K562 (cell line): ENCODE measurements around the gene SMC1A. TPM values are rescaled to one million over a fixed set of nuclear protein-coding genes. Genes with fewer than 3 reads are reported as not detected.
A peak's percentile ranks its signal among the peaks of the same experiment; 100 is the strongest.

Experiments
- CBFA2T3 ChIP-seq: fragments of 450-650 bp; IDR thresholded peaks from 2 replicates; pipeline ENCODE4 v1.6.1; 2017
- CC2D1A ChIP-seq: fragments of 450-650 bp; IDR thresholded peaks from 2 replicates; pipeline ENCODE4 v1.6.1; 2017; ENCODE audit warnings: mild to moderate bottlenecking
- FOSL1 ChIP-seq: fragments of 200-800 bp; sonication (Bioruptor generic); conservative IDR thresholded peaks from 2 replicates; pipeline ENCODE4 v1.6.1; 2016; ENCODE audit warnings: missing genetic modification characterization, missing compliant biosample characterization
- HMG20B ChIP-seq: fragments of 250-450 bp; sonication (Bioruptor Pico); IDR thresholded peaks from 2 replicates; pipeline ENCODE4 v1.5.0; 2021; ENCODE audit warnings: mild to moderate bottlenecking
- HMGN3 ChIP-seq: IDR thresholded peaks from 2 replicates; pipeline ENCODE4 v1.6.1; 2011; ENCODE audit warnings: borderline replicate concordance, low read depth, mild to moderate bottlenecking, mixed read lengths, low read length; ENCODE audit not compliant: insufficient read length; ENCODE audit errors: extremely low read depth
- KAT8 ChIP-seq: fragments of 450-650 bp; IDR thresholded peaks from 2 replicates; pipeline ENCODE4 v1.6.1; 2016; ENCODE audit warnings: low read depth, mild to moderate bottlenecking
- KLF1 ChIP-seq: fragments of 450-650 bp; IDR thresholded peaks from 2 replicates; pipeline ENCODE4 v1.6.1; 2016; ENCODE audit warnings: missing genetic modification characterization, missing compliant biosample characterization
- MCM3 ChIP-seq: fragments of 450-650 bp; IDR thresholded peaks from 2 replicates; pipeline ENCODE4 v1.6.1; 2016
- MEIS2 ChIP-seq: fragments of 450-650 bp; IDR thresholded peaks from 2 replicates; pipeline ENCODE4 v1.6.1; 2014; ENCODE audit warnings: mild to moderate bottlenecking; ENCODE audit not compliant: partially characterized antibody
- NR3C1 ChIP-seq: sonication (generic); formaldehyde crosslinking; IDR thresholded peaks from 2 replicates; pipeline ENCODE4 v1.8.1; 2022; ENCODE audit warnings: missing genetic modification reagents
- POLR2G ChIP-seq: fragments of 200-400 bp; formaldehyde crosslinking; IDR thresholded peaks from 2 replicates; pipeline ENCODE4 v1.6.1; 2017; ENCODE audit warnings: low read depth, mild to moderate bottlenecking, antibody characterized with exemption, low read length, moderate library complexity
- POLR3A ChIP-seq: IDR thresholded peaks from 2 replicates; pipeline ENCODE4 v1.6.1; 2011; ENCODE audit warnings: borderline replicate concordance, mild to moderate bottlenecking, moderate library complexity; ENCODE audit not compliant: insufficient read length, insufficient read depth; ENCODE audit errors: extremely low read depth
- RBFOX2 ChIP-seq: fragments of 200-400 bp; formaldehyde crosslinking; IDR thresholded peaks from 2 replicates; pipeline ENCODE4 v1.6.1; 2017; ENCODE audit warnings: low read depth, mild to moderate bottlenecking, low read length, moderate library complexity
- RHOXF2B ChIP-seq: fragments of 250-450 bp; sonication (Bioruptor Pico); conservative IDR thresholded peaks from 2 replicates; pipeline ENCODE4 v1.5.1; 2021
- TCFL5 ChIP-seq: fragments of 250-450 bp; sonication (Bioruptor Pico); conservative IDR thresholded peaks from 2 replicates; pipeline ENCODE4 v1.6.1; 2021; ENCODE audit warnings: mild to moderate bottlenecking, moderate library complexity, matching md5 sums
- TEAD2 ChIP-seq: fragments of 450-650 bp; IDR thresholded peaks from 2 replicates; pipeline ENCODE4 v1.6.1; 2016; ENCODE audit warnings: missing genetic modification characterization, control low read depth, missing compliant biosample characterization
- TRIM28 ChIP-seq: fragments of 450-650 bp; IDR thresholded peaks from 2 replicates; pipeline ENCODE4 v1.6.1; 2017
- ZNF324 ChIP-seq: fragments of 250-450 bp; sonication (Bioruptor Pico); IDR thresholded peaks from 2 replicates; pipeline ENCODE4 v1.4.0; 2020; ENCODE audit warnings: mild to moderate bottlenecking
- ZNF778 ChIP-seq: fragments of 450-650 bp; formaldehyde crosslinking; IDR thresholded peaks from 2 replicates; pipeline ENCODE4 v1.4.0; 2020; ENCODE audit warnings: mild to moderate bottlenecking, moderate library complexity
- polyA plus RNA-seq, 8 experiments: library from polyadenylated mRNA; depleted of rRNA in 4 of 8; stranded (reverse) in 5 of 8; unstranded in 3 of 8; fragments of >200 nt; fragmentation: Nextera tagmentation in 2 of 8; fragmentation: Illumina TruSeq in 1 of 8; extraction: Ambion mirVana in 2 of 8; extraction: Trizol in 1 of 8; gene quantifications; 2 replicates each; pipeline versions ENCODE4 v1.2.1 to v1.2.3, GENCODE V29; 2011 to 2014; ENCODE audit warnings: inconsistent platforms in 1 of 8, missing spikeins in 1 of 8
- total RNA-seq, 7 experiments: library from RNA; depleted of rRNA in 6 of 7; stranded (reverse); fragments of >200 nt in 6 of 7; fragmentation: Illumina TruSeq in 2 of 7; extraction: Trizol in 2 of 7; gene quantifications; 2 replicates each; pipeline versions ENCODE4 v1.2.1 to v1.2.3, GENCODE V29; 2011 to 2021; ENCODE audit warnings: low replicate concordance in 1 of 7
- TF ChIP-seq, protein P1 (sequence below): fragments of 450-650 bp; IDR thresholded peaks from 2 replicates; pipeline ENCODE4 v1.6.1; 2017; ENCODE audit warnings: mild to moderate bottlenecking, moderate library complexity
- TF ChIP-seq, protein P2 (sequence below), 2 experiments: fragments of 450-650 bp; IDR thresholded peaks; 2 replicates each; pipeline ENCODE4 v1.6.1; 2016; ENCODE audit warnings: mild to moderate bottlenecking in 2 of 2, borderline replicate concordance in 1 of 2, low read depth in 1 of 2, moderate library complexity in 1 of 2

Gene SMC1A
- total and polyA plus RNA-seq, 9 of the 15 experiments (the other 6 are each of a cell fraction or from before 2014, with no cell fraction given) = 28.5 to 126 (median 71.2) TPM

DNA sequence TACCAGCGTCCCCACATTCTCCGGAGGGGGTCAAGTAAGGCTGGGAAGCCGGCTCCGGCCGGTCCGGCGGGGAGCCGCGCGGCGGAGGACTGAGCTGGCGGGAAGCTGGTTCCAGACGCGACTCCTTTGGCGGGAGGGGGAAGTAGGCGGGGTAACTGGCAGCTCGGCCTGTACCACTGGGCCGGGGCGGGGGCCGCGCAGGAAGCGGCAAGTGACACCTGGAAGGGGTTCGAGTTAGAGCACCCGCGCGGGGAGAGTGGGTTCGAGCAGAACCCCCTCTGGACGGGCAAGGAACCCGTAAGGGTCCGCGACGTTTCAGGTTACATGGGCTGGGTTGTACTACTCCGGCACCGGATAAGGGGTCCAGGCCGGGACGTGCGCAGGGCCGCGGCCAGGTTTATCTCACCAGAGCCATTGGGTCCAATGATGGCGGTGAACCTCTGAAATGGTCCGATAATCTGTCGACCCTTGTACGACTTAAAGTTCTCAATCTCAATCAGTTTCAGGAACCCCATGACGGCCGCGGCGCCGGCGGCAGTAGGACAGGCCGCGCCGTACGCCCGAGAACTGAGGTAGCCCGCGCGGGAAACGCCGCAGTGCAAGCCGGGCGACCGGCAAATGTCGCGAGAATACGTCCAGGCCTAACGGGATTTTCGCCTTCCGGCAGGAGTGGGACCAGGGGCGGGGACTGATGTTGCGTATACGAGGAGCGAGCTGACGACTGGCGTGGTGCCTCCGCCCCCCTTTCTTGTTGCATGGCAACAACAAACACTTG is at the start of gene SMC1A (continued):
- TF ChIP-seq, protein P1, sequence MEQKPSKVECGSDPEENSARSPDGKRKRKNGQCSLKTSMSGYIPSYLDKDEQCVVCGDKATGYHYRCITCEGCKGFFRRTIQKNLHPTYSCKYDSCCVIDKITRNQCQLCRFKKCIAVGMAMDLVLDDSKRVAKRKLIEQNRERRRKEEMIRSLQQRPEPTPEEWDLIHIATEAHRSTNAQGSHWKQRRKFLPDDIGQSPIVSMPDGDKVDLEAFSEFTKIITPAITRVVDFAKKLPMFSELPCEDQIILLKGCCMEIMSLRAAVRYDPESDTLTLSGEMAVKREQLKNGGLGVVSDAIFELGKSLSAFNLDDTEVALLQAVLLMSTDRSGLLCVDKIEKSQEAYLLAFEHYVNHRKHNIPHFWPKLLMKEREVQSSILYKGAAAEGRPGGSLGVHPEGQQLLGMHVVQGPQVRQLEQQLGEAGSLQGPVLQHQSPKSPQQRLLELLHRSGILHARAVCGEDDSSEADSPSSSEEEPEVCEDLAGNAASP = no peak
- TF ChIP-seq, protein P2, sequence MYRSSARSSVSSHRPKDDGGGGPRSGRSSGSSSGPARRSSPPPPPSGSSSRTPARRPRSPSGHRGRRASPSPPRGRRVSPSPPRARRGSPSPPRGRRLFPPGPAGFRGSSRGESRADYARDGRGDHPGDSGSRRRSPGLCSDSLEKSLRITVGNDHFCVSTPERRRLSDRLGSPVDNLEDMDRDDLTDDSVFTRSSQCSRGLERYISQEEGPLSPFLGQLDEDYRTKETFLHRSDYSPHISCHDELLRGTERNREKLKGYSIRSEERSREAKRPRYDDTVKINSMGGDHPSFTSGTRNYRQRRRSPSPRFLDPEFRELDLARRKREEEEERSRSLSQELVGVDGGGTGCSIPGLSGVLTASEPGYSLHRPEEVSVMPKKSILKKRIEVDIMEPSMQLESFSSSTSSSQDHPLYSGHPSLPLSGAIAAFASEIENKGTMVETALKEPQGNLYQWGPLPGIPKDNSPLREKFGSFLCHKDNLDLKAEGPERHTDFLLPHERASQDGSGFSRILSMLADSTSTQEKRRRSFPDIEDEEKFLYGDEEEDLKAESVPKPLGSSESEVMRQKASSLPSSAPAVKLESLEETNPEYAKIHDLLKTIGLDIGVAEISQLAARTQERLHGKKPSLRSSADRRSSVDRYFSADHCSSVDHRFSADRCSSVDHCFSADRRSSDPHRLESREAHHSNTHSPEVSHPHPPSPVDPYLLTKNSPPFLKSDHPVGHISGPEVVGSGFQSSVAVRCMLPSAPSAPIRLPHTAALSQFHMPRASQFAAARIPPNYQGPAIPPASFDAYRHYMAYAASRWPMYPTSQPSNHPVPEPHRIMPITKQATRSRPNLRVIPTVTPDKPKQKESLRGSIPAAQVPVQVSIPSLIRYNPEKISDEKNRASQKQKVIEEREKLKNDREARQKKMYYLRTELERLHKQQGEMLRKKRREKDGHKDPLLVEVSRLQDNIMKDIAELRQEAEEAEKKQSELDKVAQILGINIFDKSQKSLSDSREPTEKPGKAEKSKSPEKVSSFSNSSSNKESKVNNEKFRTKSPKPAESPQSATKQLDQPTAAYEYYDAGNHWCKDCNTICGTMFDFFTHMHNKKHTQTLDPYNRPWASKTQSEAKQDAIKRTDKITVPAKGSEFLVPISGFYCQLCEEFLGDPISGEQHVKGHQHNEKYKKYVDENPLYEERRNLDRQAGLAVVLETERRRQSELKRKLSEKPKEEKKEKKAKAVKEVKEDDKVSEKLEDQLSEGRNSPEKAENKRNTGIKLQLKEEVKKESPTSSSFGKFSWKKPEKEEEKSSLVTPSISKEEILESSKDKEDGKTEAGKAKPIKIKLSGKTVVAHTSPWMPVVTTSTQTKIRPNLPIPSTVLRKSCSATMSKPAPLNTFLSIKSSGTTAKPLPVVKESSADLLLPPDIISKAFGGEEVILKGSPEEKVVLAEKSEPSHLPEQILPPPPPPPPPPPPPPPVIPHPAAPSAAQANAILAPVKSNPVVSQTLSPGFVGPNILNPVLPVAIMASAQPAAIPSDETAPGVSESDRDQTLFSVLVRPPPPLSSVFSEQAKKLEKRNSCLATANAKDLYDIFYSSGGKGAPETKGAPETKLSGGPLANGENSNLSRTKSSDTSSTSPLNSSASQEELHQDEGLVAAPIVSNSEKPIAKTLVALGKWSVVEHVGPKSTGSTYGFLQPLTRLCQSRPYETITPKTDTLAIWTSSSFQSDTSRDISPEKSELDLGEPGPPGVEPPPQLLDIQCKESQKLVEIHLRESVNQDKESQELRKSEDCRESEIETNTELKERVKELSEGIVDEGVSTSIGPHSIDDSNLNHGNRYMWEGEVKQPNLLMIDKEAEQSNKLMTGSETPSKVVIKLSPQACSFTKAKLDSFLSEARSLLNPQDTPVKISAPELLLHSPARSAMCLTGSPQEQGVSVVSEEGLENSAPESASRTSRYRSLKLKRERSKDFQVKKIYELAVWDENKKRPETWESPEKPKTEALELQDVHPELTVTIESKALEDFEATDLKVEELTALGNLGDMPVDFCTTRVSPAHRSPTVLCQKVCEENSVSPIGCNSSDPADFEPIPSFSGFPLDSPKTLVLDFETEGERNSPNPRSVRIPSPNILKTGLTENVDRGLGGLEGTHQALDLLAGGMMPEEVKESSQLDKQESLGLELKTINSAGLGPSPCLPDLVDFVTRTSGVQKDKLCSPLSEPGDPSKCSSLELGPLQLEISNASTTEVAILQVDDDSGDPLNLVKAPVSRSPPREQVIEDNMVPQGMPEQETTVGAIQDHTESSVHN (IDR thresholded peaks at IDR 0.05; ENCODE audit: borderline replicate concordance in 1 of 2, low read depth in 1 of 2) = no peak
- peak; percentile 18; the same call in 1 of the 2 replicates for TF ChIP-seq KLF1 (tag)
- no peak for TF ChIP-seq HMG20B (CRISPR knock-in tag)
- peak; percentile 83 for TF ChIP-seq HMGN3
- TF ChIP-seq FOSL1 = no peak
- TF ChIP-seq POLR3A = no peak
- no peak for TF ChIP-seq TCFL5
- TF ChIP-seq ZNF778 (CRISPR knock-in tag) = no peak
- TF ChIP-seq NR3C1 (CRISPR knock-in tag) = no peak; the same call in 1 of the 2 replicates
- TF ChIP-seq MEIS2 = peak; percentile 23
- TF ChIP-seq MCM3 = no peak
- no peak for TF ChIP-seq CC2D1A
- no peak for TF ChIP-seq ZNF324 (CRISPR knock-in tag)
- peak; percentile 99 for TF ChIP-seq RBFOX2
- TF ChIP-seq CBFA2T3 = no peak
- TF ChIP-seq RHOXF2B = no peak
- peak; percentile 96 for TF ChIP-seq POLR2G
- TF ChIP-seq KAT8 = no peak
- no peak for TF ChIP-seq TRIM28
- TF ChIP-seq TEAD2 (tag) = no peak
